ENCODE measurements around the gene WDPCP.

GRCh38 chr2:63320669-63321068, 267.6 kb downstream of the WDPCP start:
- no peak for TF ChIP-seq POLR2A (IDR thresholded peaks at IDR 0.05)
- TF ChIP-seq CTCF (IDR thresholded peaks at IDR 0.05 in 8 of 11, conservative IDR thresholded peaks at IDR 0.05 in 3 of 11) = no peak
- no peak for TF ChIP-seq POLR2AphosphoS5 (IDR thresholded peaks at IDR 0.05)

All from spleen (tissue), 7 donors.